ENCODE data around the gene AOAH.
"Not testable (repeated sequence)": the region's sequence is repeated elsewhere in the genome, so short reads cannot be mapped to it uniquely, and the experiment has no call there.

The AOAH gene

DNA sequence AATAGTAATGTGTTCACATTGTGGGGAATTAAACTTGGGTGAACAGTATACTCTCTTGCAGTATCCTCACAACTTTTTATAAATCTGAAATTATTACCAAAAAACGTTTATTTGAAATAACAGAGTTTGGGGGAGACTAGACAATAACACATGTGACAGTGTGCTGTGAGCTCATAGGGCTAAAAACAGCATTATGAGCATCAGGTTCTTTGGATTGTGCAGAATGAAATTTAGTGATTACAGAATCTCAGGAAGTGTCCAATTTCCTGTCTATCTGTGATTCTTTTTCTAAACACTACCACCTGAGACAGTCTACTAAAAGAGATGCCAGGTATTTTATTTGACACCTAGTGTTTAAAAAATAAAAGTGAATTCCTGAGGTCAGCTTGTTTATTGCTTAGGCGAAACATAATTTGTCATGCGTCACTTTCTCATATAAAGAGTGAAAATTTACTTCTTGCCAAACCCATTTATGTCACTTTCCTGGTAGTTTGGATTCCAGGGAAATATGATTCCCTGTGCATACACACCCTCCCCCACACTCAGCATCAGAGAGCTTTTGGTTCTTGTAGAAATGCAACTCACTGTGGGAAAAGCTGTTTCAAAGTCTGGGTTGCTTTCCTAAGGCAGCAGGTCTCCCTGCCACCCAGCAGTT is 71.2 kb downstream of the AOAH start:
- Histone ChIP-seq H3K27me3 (replicated peaks) (no peaks in the 10 kb centered on the region), H3K27ac (no peak overlapping the region)
- no peak for TF ChIP-seq CTCF (IDR thresholded peaks at IDR 0.05; ENCODE audit: low read depth, low read length, missing control alignments)

GRCh38 chr7:36652431-36652830 is 71.9 kb downstream of the AOAH start:
- Histone ChIP-seq H3K4me3 (ENCODE audit: low read depth, low read length) (no peak overlapping the region), H3K27me3 (replicated peaks) (no peaks in the 10 kb centered on the region), H3K27ac (no peak overlapping the region), H3K36me3 (replicated peaks) (no peaks in the 10 kb centered on the region)
- TF ChIP-seq CTCF (IDR thresholded peaks at IDR 0.05; ENCODE audit: low read depth, low read length, missing control alignments), result no peak
- in situ Hi-C loops (cut with HindIII; ENCODE audit: low pct_ligation_motif_present, low sequenced_read_pairs), result no loop called here
- no peak for DNase-seq

More for the DNA sequence above, 71.2 kb downstream of the AOAH start:
- no peak overlapping the region for H3K4me3 ChIP-seq (ENCODE audit: low read depth, low read length)
- DNase-seq, result peak; percentile 33
- in situ Hi-C loops (cut with HindIII; ENCODE audit: low pct_ligation_motif_present, low sequenced_read_pairs), result no loop called here
- H3K36me3 ChIP-seq (replicated peaks), result no peaks in the 10 kb centered on the region

DNA sequence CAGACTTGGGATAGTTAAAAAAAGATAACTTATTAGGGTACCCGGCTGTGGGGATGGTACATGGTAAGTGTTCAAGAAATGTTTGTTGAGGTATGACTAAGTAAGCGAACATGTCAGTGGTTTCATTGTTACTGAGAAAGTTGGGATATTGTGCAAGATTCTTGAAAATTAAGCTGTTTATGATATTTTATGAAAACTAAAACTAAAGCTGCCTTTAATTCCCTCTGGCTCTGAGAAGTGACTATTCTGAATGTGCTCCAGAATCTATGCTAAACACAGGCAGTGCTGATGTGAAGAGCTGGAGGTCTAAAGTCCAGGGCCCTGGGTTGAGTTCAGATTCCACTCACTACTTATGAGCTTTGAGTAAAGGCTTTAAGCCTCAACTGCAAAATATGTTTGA is 72.9 kb downstream of the AOAH start:
- Histone ChIP-seq H3K4me3 (ENCODE audit: low read depth, low read length) (no peak overlapping the region), H3K27ac (peak overlapping the region; percentile 55), H3K36me3 (replicated peaks) (no peaks in the 10 kb centered on the region), H3K27me3 (replicated peaks) (no peaks in the 10 kb centered on the region)
- no peak for TF ChIP-seq CTCF (IDR thresholded peaks at IDR 0.05; ENCODE audit: low read depth, low read length, missing control alignments)
- in situ Hi-C loops (cut with HindIII; ENCODE audit: low pct_ligation_motif_present, low sequenced_read_pairs), result no loop called here
- peak; percentile 31 for DNase-seq

- no peaks in the 10 kb centered on the region for H3K36me3 ChIP-seq (replicated peaks)
- in situ Hi-C loops (cut with HindIII; ENCODE audit: low pct_ligation_motif_present, low sequenced_read_pairs), result no loop called here
- DNase-seq, result no peak
Measured at GRCh38 chr7:36650766-36651312, 73.5 kb downstream of the AOAH start.

DNA sequence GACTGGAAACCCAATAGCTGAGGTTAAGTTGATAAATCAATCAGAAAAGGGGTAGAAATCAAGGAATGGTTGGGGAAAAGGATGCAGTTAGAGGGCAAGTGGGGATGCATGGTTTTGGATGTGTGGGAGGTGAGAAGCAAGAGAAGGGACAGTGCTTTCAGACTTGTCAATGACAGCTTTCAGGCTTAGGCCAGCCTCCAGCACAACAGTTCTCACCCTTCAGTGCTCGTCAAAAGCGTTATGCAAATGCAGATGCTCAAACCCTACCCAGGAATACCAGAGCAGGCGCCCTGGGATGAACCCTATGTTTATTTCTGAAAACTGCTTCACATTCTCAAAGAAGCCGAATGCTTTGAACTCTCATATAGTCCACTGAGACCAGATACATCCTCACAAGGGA is 74.0 kb downstream of the AOAH start:
- no peak for TF ChIP-seq CTCF (IDR thresholded peaks at IDR 0.05; ENCODE audit: low read depth, low read length, missing control alignments)
- no peaks in the 10 kb centered on the region for H3K36me3 ChIP-seq (replicated peaks)
- no peak overlapping the region for H3K27ac ChIP-seq
- no peaks in the 10 kb centered on the region for H3K27me3 ChIP-seq (replicated peaks)
- no peak overlapping the region for H3K4me3 ChIP-seq (ENCODE audit: low read depth, low read length)
- no peak for DNase-seq
- in situ Hi-C loops (cut with HindIII; ENCODE audit: low pct_ligation_motif_present, low sequenced_read_pairs), result no loop called here

More at GRCh38 chr7:36650766-36651312, 73.5 kb downstream of the AOAH start:
- no peak overlapping the region for H3K27ac ChIP-seq
- H3K27me3 ChIP-seq (replicated peaks), result no peaks in the 10 kb centered on the region
- H3K4me3 ChIP-seq (ENCODE audit: low read depth, low read length), result no peak overlapping the region
- no peak for TF ChIP-seq CTCF (IDR thresholded peaks at IDR 0.05; ENCODE audit: low read depth, low read length, missing control alignments)

- DNase-seq; in situ Hi-C loops (cut with HindIII; ENCODE audit: low pct_ligation_motif_present, low sequenced_read_pairs); H3K36me3 ChIP-seq (replicated peaks); H3K4me3 ChIP-seq (ENCODE audit: low read depth, low read length); H3K27me3 ChIP-seq (replicated peaks); H3K27ac ChIP-seq: not testable (repeated sequence)
Measured at GRCh38 chr7:36649319-36649718, 75.0 kb downstream of the AOAH start.

All from brain microvascular endothelial cell (primary cell).